ENCODE data around the gene PTGS1. TPM values are rescaled to one million over a fixed set of nuclear protein-coding genes. Genes with fewer than 3 reads are reported as not detected.

The PTGS1 gene
- total and polyA plus RNA-seq, 2 of the 8 experiments (the other 6 are each of a cell fraction or from before 2014, with no cell fraction given): 1.1 to 1.9 TPM

GRCh38 chr9:122377241-122378164 lies 6.7 kb downstream of the PTGS1 start (continued):
- TF ChIP-seq USF2 (IDR thresholded peaks at IDR 0.05; ENCODE audit: low read length) (no peak), TBP (IDR thresholded peaks at IDR 0.05; ENCODE audit: low read depth, low read length) (no peak), EP300 (IDR thresholded peaks at IDR 0.05; ENCODE audit: borderline replicate concordance in 1 of 2, low read depth in 2 of 2, low read length in 2 of 2) (no peak), TCF12 (IDR thresholded peaks at IDR 0.05; ENCODE audit: low read depth, low read length) (no peak), SIX5 (IDR thresholded peaks at IDR 0.05; ENCODE audit: low read depth, low read length) (no peak), CHD1 (IDR thresholded peaks at IDR 0.05; ENCODE audit: low read depth, low read length) (no peak), TAF1 (IDR thresholded peaks at IDR 0.05; ENCODE audit: low read depth, low read length) (no peak), PHF8 (conservative IDR thresholded peaks at IDR 0.05; ENCODE audit: low read depth, low read length) (no peak), POLR2A (IDR thresholded peaks at IDR 0.05; ENCODE audit: control extremely low read depth in 1 of 2, low read depth in 2 of 2, low read length in 2 of 2) (no peak), MAX (IDR thresholded peaks at IDR 0.05) (no peak)

Data from H1 (cell line).